ENCODE measurements around the gene RRP1B.

Gene RRP1B

DNA sequence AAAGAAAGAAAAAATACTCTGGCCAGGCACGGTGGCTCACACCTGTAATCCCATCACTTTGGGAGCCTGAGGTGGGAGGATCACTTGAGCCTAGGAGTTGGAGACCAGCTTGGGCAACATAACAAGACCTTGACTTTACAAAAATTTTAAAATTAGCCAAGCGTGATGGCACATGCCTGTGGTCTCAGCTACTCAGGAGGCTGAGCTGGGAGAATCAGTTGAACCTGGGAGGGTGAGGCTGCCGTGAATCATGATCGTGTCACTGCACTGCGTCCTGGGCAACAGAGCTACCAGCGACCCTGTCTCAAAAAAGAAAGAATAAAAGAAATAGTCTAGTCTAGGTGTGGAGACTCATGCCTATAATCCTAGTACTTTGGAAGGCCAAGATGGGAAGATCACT is 22.3 kb downstream of the RRP1B start:
- Histone ChIP-seq H3K36me3 (ENCODE audit: control insufficient read depth, insufficient read depth, low read length) (peaks cover 23% of the 10 kb centered on the region), H3K4me3 (replicated peaks; ENCODE audit: low read depth, low read length) (no peak overlapping the region), H3K27me3 (replicated peaks; ENCODE audit: control insufficient read depth, insufficient read depth, low read length) (no peaks in the 10 kb centered on the region)
- TF ChIP-seq, protein P1, sequence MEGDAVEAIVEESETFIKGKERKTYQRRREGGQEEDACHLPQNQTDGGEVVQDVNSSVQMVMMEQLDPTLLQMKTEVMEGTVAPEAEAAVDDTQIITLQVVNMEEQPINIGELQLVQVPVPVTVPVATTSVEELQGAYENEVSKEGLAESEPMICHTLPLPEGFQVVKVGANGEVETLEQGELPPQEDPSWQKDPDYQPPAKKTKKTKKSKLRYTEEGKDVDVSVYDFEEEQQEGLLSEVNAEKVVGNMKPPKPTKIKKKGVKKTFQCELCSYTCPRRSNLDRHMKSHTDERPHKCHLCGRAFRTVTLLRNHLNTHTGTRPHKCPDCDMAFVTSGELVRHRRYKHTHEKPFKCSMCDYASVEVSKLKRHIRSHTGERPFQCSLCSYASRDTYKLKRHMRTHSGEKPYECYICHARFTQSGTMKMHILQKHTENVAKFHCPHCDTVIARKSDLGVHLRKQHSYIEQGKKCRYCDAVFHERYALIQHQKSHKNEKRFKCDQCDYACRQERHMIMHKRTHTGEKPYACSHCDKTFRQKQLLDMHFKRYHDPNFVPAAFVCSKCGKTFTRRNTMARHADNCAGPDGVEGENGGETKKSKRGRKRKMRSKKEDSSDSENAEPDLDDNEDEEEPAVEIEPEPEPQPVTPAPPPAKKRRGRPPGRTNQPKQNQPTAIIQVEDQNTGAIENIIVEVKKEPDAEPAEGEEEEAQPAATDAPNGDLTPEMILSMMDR (IDR thresholded peaks at IDR 0.05; ENCODE audit: insufficient read depth, low read length, poor library complexity, severe bottlenecking) = no peak
- DNase-seq (ENCODE audit: extremely low read depth, insufficient read length) = no peak

DNA sequence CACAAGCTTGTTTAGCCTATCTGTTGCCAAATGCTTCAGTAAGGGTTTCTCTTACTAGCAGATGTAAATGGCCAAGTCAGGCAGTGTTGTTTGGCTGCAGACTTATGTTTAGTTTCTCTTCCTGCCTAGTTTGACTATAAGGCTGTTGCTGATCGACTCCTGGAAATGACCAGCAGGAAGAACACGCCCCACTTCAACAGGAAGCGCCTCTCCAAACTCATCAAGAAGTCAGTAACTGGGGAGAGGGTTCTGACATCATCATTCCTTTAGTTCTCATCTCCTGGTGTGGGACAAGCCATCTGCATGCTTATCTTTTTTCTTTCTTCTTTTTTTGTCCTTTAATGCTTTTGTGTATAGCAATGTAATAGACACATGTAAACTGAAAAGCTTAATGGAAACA is 25.1 kb downstream of the RRP1B start:
- TF ChIP-seq, protein P1 (IDR thresholded peaks at IDR 0.05; ENCODE audit: insufficient read depth, low read length, poor library complexity, severe bottlenecking) = no peak
- peaks cover 37% of the 10 kb centered on the region for H3K36me3 ChIP-seq (ENCODE audit: control insufficient read depth, insufficient read depth, low read length)
- H3K4me3 ChIP-seq (replicated peaks; ENCODE audit: low read depth, low read length) = no peak overlapping the region
- H3K27me3 ChIP-seq (replicated peaks; ENCODE audit: control insufficient read depth, insufficient read depth, low read length) = no peaks in the 10 kb centered on the region
- DNase-seq (ENCODE audit: extremely low read depth, insufficient read length) = no peak

DNA sequence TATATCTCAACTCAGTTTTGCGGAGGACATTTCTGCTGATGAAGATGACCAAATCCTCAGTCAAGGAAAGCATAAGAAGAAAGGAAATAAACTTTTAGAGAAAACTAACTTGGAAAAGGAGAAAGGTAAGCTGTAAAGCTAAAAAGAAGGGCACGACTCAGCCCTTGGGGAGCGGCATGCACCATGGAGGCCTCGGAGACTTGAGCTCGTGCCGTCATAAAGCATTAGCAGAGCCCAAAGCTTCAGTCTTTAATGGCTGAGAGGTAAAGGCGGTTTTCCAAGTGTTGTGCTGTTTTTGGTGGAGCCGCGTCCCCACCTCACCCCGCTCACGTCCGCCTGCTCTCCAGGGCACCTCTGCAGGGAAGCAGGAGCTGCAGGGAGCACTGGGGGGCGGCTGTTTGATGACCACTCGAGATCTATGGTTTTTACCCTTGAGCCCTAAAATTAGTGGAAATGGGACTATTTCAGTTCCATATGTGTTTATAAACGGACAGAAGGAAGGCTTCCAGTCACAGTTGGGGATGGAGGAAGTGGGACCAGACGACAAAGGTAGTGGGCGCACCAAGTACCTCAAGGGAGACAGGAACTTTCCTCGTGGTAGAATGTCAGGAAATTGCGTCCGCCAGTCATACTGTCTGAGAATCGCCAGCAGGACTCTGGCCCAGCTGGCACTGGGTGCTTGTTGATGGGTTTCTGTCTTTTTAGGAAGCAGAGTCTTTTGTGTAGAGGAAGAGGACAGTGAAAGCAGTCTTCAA is 27.6 kb downstream of the RRP1B start:
- no peaks in the 10 kb centered on the region for H3K27me3 ChIP-seq (replicated peaks; ENCODE audit: control insufficient read depth, insufficient read depth, low read length)
- DNase-seq (ENCODE audit: extremely low read depth, insufficient read length) = no peak
- no peak overlapping the region for H3K4me3 ChIP-seq (replicated peaks; ENCODE audit: low read depth, low read length)
- TF ChIP-seq, protein P1 (IDR thresholded peaks at IDR 0.05; ENCODE audit: insufficient read depth, low read length, poor library complexity, severe bottlenecking) = no peak
- peaks cover 50% of the 10 kb centered on the region for H3K36me3 ChIP-seq (ENCODE audit: control insufficient read depth, insufficient read depth, low read length)

DNA sequence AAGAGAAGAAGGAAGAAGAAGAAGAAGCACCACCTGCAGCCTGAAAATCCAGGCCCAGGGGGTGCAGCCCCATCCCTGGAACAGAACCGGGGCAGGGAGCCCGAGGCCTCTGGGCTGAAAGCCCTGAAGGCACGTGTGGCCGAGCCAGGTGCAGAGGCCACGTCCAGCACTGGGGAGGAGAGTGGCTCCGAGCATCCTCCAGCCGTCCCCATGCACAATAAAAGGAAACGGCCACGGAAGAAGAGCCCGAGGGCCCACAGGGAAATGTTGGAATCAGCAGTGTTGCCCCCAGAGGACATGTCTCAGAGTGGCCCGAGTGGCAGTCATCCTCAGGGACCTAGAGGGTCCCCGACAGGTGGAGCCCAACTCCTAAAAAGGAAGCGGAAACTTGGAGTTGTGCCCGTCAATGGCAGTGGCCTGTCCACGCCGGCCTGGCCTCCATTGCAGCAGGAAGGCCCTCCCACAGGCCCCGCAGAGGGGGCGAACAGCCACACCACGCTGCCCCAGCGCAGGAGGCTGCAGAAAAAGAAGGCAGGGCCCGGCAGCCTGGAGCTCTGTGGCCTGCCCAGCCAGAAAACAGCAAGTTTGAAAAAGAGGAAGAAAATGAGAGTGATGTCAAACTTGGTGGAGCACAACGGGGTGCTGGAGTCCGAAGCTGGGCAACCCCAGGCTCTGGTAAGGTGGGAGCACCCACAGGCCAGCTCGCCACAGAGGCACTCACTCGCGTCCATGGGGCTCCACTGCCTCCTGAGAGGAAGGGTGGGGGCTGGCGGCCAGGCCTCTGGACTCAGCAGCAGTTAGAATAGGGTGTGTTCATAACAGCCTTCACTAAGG is 28.4 kb downstream of the RRP1B start:
- Histone ChIP-seq H3K36me3 (ENCODE audit: control insufficient read depth, insufficient read depth, low read length) (peaks cover 47% of the 10 kb centered on the region), H3K27me3 (replicated peaks; ENCODE audit: control insufficient read depth, insufficient read depth, low read length) (no peaks in the 10 kb centered on the region), H3K4me3 (replicated peaks; ENCODE audit: low read depth, low read length) (no peak overlapping the region)
- TF ChIP-seq, protein P1 (IDR thresholded peaks at IDR 0.05; ENCODE audit: insufficient read depth, low read length, poor library complexity, severe bottlenecking) = no peak
- DNase-seq (ENCODE audit: extremely low read depth, insufficient read length) = no peak

DNA sequence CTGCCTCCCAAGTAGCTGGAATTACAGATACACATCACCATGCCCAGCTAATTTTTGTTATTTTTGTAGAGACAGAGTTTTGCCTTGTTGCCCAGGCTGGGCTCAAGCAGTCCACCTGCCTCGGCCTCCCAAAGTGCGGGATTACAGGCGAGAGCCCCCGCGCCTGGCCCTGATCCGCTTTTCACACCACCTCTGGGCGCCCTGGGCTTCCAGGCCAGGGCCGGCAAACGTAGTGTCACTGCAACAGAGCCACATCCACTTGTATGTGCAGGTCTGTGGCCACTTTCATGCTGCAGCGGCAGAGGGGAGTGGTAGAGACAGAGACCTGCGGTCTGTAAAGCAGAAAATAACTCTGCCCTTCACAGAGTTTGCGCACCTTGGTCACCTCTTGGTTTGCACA is 29.5 kb downstream of the RRP1B start:
- Histone ChIP-seq H3K36me3 (ENCODE audit: control insufficient read depth, insufficient read depth, low read length) (peaks cover 48% of the 10 kb centered on the region), H3K27me3 (replicated peaks; ENCODE audit: control insufficient read depth, insufficient read depth, low read length) (no peaks in the 10 kb centered on the region), H3K4me3 (replicated peaks; ENCODE audit: low read depth, low read length) (no peak overlapping the region)
- no peak for DNase-seq (ENCODE audit: extremely low read depth, insufficient read length)
- TF ChIP-seq, protein P1 (IDR thresholded peaks at IDR 0.05; ENCODE audit: insufficient read depth, low read length, poor library complexity, severe bottlenecking) = no peak

Measured in GM06990 (cell line).